GM13977 (cell line): ENCODE measurements around the gene TSHZ2.

Experiments
- DNase-seq: peaks from one replicate; pipeline ENCODE4 v3.0.0; 2012; ENCODE audit warnings: low spot score
- CTCF ChIP-seq: IDR thresholded peaks from 2 replicates; pipeline ENCODE4 v1.5.1; 2012; ENCODE audit warnings: mild to moderate bottlenecking, control low read depth; ENCODE audit not compliant: insufficient read depth; ENCODE audit errors: extremely low read depth, missing control alignments
- in situ Hi-C: fragments of 300-500 bp; cut with MboI; formaldehyde crosslinking; loops from one replicate; pipeline ENCODE4 v1.12.0; 2022; ENCODE audit warnings: low sequenced_read_pairs, low pct_unique_long_range_greater_than_20kb, mixed read lengths, inconsistent platforms; ENCODE audit not compliant: unreplicated experiment

The TSHZ2 gene

GRCh38 chr20:52936351-52937340, 35.5 kb upstream of the TSHZ2 start:
- TF ChIP-seq CTCF, result no peak
- DNase-seq, result no peak
- in situ Hi-C loops, result no loop called here

GRCh38 chr20:52937591-52938100, 34.5 kb upstream of the TSHZ2 start:
- no peak for TF ChIP-seq CTCF
- in situ Hi-C loops, result no loop called here
- DNase-seq, result no peak

GRCh38 chr20:52939141-52939540, 33.0 kb upstream of the TSHZ2 start:
- no peak for TF ChIP-seq CTCF
- DNase-seq, result no peak
- in situ Hi-C loops, result no loop called here

- no peak for TF ChIP-seq CTCF
- in situ Hi-C loops, result no loop called here
- DNase-seq, result no peak
Observed at GRCh38 chr20:52941808-52942207, 30.4 kb upstream of the TSHZ2 start.

- no peak for DNase-seq
- in situ Hi-C loops, result no loop called here
- no peak for TF ChIP-seq CTCF
Observed at GRCh38 chr20:52943185-52943841, 28.8 kb upstream of the TSHZ2 start.

GRCh38 chr20:52945268-52945667, 26.9 kb upstream of the TSHZ2 start:
- no peak for TF ChIP-seq CTCF
- in situ Hi-C loops, result no loop called here
- DNase-seq, result no peak
